Activated naive CD4-positive, alpha-beta T cell treated with anti-CD3 and anti-CD28 coated beads, Interleukin-2, amount 50 U/mL, for 16 hours (primary cell): Measurements from ENCODE around the gene WDR83.
A peak's percentile ranks its signal among the peaks of the same experiment; 100 is the strongest.
"Not testable (repeated sequence)": the region's sequence is repeated elsewhere in the genome, so short reads cannot be mapped to it uniquely, and the experiment has no call there.

Experiments
- DNase-seq: peaks from one replicate; pipeline ENCODE4 v3.0.0-alpha.2; 2020

Gene WDR83

DNA sequence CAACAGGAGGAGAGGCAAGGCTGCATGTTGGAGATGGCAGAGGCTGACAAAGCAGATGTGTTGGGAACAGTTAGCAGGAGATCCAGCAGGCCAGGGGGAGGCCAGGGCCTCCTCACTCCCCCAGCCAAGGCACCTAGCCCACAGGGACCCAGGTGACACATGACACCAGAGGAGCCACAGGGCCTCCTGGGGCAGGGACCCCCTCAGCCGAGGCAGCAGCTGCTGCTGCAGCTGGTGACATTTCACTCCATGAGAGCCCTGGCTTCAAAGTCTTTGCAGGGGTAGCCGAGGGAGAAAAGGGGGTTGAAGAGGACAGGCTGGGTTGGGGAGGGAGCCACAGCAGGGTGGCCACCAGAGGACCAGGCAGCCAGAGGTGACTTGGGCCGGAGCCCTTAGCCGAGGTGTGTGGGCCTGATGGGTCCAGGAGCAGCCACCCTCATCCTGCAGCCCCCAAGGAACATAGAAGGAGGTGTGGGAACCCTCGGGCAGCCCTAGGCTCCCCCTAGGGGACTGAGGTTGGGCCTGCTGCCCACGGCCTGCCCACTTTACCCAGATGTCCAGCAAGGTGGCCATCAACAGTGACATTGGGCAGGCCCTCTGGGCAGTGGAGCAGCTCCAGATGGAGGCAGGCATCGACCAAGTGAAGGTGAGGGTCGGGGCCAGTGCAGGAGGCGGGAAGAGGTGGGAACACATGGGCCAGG, 21.0 kb downstream of the WDR83 start, which contains the start of gene GNG14:
TSS of gene GNG14 (plus strand) at position 503 of the 701 bp plus-strand sequence. CDS start at position 554, 51 bp downstream.
- no peak for DNase-seq

GRCh38 chr19:12689012-12689411, 22.4 kb downstream of the WDR83 start:
- no peak for DNase-seq

- DNase-seq: no peak
These were observed 23.1 kb downstream of the WDR83 start for GRCh38 chr19:12689581-12690216.

- no peak for DNase-seq
These were observed 26.4 kb downstream of the WDR83 start for GRCh38 chr19:12692960-12693359.

GRCh38 chr19:12694641-12695040, 28.0 kb downstream of the WDR83 start:
- DNase-seq: no peak

GRCh38 chr19:12695096-12695495, 28.5 kb downstream of the WDR83 start:
- DNase-seq: no peak

- DNase-seq: no peak
These were observed 28.9 kb downstream of the WDR83 start for GRCh38 chr19:12695514-12695913.

DNA sequence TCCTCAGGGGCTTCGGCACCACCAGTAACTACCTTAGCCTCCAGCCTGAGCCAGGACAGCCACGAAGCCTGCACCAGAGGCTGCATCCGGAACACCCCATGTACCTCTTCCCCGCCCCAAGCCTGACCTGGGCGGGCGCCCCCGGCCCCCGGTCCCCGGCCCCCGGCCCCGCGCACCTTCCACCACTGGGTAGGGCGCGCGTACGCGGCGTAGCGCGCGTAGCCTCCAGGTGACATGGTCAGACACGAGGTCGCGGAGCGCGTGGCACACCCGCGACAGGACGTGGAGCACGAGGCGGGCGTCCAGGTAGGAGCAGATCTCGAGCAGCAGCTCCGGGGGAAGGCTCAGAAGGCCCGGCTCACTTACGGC, 29.4 kb downstream of the WDR83 start:
- DNase-seq: no peak

GRCh38 chr19:12696366-12697335, 30.0 kb downstream of the WDR83 start, which contains the start of gene FBXW9:
FBXW9 (minus strand) TSS chr19:12696631; CDS start chr19:12696581, 50 bp downstream.
- DNase-seq: peak; percentile 96

GRCh38 chr19:12697425-12697824, 30.8 kb downstream of the WDR83 start:
- DNase-seq: not testable (repeated sequence)

- no peak for DNase-seq
These were observed 31.5 kb downstream of the WDR83 start for GRCh38 chr19:12698138-12698537.

- no peak for DNase-seq
These were observed 35.1 kb downstream of the WDR83 start for GRCh38 chr19:12701596-12702282.

DNA sequence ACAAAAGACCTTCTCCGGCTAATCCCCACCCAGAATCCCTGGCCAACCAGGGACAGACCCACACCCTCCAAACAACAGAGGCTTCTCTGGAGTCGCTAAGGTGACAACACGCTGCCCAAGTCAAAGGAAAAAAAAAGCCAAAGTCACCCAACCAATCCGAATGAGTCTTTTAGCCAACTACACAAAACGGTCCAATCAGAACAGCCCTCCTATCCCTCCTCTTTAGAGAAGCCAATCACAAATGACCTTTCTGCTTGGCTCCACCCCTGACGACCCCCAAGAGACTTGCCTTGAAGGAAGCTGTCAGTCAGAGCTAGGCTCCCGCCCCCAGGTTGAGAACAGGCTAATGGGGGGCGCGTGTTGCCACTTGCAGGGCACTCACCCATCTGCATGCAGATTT, 36.4 kb downstream of the WDR83 start:
- DNase-seq: no peak

GRCh38 chr19:12705169-12705568, 38.6 kb downstream of the WDR83 start:
- no peak for DNase-seq

- no peak for DNase-seq
These were observed 39.2 kb downstream of the WDR83 start for GRCh38 chr19:12705654-12706331.

DNA sequence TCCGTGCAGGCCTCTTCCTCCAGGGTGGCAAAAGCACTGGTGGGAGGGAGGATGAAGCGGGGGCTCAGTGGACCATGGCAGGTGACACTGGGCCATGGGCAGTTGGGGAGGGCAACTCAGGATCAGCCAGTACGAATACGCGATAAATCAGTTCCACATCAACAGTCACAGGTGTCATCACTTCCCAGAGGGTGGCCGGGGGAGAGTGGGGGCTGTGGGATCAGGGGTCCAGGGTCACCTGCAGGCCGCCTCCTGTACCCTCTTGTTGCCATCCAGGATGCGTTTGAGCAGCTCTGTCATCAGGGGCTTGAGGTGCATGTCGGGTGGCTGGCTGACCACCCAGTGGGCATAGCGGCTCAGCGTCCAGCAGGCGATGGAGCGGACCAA, 39.7 kb downstream of the WDR83 start:
- no peak for DNase-seq

DNA sequence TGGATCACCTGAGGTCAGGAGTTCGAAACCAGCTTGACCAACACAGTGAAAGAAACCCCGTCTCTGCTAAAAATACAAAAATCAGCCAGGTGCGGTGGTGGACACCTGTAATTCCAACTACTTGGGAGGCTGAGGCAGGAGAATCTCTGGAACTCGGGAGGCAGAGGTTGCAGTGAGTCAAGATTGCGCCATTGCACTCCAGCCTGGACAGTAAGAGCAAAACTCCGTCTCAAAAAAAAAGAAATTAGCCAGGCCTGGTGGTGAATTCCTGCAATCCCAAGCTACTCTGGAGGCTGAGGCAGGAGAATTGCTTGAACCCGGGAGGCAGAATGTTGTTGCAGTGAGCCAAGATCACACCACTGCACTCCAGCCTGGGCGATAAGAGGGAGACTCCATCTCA, 42.0 kb downstream of the WDR83 start:
- DNase-seq: no peak

- DNase-seq: no peak
These were observed 44.6 kb downstream of the WDR83 start for GRCh38 chr19:12711187-12711586.

DNA sequence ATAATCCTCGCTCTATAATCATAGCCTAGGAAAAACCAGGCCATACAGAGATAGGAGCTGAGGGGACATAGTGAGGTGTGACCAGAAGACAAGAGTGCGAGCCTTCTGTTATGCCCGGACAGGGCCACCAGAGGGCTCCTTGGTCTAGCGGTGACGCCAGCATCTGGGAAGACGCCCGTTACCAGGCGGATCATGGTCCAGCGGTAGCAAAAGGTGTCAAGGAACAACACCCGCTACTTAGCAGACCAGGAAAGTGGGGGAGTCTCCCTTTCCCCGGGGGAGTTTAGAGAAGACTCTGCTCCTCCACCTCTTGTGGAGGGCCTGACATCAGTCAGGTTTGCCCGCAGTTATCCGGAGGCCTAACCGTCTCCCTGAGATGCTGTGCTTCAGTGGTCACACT, 45.5 kb downstream of the WDR83 start:
- not testable (repeated sequence) for DNase-seq

DNA sequence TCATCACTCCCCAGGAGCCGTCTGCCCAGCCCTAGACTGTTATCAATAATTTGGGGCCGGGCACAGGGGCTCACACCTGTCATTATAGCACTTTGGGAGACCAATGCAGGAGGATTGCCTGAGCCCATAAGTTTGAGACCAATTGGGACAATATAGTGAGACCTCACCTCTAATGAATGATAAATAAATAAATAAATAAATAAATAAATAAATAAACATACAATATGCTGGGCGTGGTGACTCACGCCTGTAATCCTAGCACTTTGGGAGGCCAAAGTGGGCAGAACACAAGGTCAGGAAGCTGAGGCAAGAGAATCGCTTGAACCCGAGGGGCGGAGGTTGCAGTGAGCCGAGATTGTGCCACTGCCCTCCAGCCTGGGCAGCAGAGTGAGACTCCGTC, 46.7 kb downstream of the WDR83 start:
- DNase-seq: not testable (repeated sequence)

GRCh38 chr19:12715102-12715501, 48.5 kb downstream of the WDR83 start:
- no peak for DNase-seq

GRCh38 chr19:12715929-12716328, 49.3 kb downstream of the WDR83 start:
- DNase-seq: no peak
